ENCODE data around the gene DDX41.

- TF ChIP-seq CTCF (conservative IDR thresholded peaks at IDR 0.05 in 1 of 2, IDR thresholded peaks at IDR 0.05 in 1 of 2; ENCODE audit: low read depth in 1 of 2, low read length in 2 of 2) (no peak), EZH2 (IDR thresholded peaks at IDR 0.05; ENCODE audit: low read length, missing control alignments) (no peak)
Observed at GRCh38 chr5:177540438-177540837, 23.7 kb upstream of the DDX41 start.

Measured in fibroblast of lung (primary cell).